Endothelial cell of umbilical vein (primary cell): Measurements from ENCODE around the gene PPP2R3B.
"Not testable (repeated sequence)": the region's sequence is repeated elsewhere in the genome, so short reads cannot be mapped to it uniquely, and the experiment has no call there.

Experiments
- EZH2 ChIP-seq: IDR thresholded peaks from 2 replicates; pipeline ENCODE4 v1.6.1; 2012; ENCODE audit warnings: borderline replicate concordance, low read depth, mild to moderate bottlenecking, moderate library complexity, low read length, inconsistent platforms; ENCODE audit not compliant: severe bottlenecking
- POLR2AphosphoS5 ChIP-seq: IDR thresholded peaks from 2 replicates; pipeline ENCODE4 v1.6.1; 2012; ENCODE audit warnings: low read depth, mild to moderate bottlenecking, control low read depth, low read length, moderate library complexity; ENCODE audit not compliant: insufficient read depth
- TF ChIP-seq, protein P1 (sequence below): IDR thresholded peaks from 2 replicates; pipeline ENCODE4 v1.6.1; 2011; ENCODE audit not compliant: insufficient read depth, insufficient read length
- TF ChIP-seq, protein P2 (sequence below), 2 donors: IDR thresholded peaks; 1 replicate in 1 of 2; 2 replicates in 1 of 2; pipeline ENCODE4 v1.5.1; 2011; ENCODE audit warnings: low read length in 2 of 2, mild to moderate bottlenecking in 2 of 2, moderate library complexity in 2 of 2, control low read depth in 1 of 2, inconsistent platforms in 1 of 2, low read depth in 1 of 2; ENCODE audit not compliant: insufficient read depth in 1 of 2; ENCODE audit errors: extremely low read depth in 1 of 2

DNA sequence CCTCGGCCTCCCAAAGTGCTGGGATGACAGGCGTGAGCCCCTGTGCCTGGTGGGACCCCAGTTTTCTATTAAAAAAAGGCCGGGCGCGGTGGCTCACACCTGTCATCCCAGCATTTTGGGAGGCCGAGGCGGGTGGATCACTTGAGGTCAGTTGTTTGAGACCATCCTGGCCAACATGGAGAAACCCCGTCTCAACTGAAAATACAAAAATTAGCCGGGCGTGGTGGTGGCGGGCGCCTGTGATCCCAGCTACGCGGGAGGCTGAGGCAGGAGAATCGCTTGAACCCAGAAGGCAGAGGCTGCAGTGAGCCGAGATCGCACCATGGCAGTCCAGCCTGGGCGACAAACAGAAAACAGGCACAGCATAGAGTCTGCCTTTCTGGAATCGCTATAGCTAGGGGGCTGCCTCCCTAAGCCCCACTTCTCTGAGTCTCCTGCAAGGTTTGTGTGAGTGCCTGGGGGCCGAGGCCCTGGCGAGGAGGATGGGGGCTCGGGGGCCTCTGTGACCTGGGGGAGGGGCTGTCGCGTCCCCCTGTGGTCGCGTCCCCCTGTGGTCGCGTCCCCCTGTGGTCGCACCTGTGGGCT is 56.5 kb downstream of the PPP2R3B start:
- TF ChIP-seq EZH2, POLR2AphosphoS5: not testable (repeated sequence)
- TF ChIP-seq, protein P1, sequence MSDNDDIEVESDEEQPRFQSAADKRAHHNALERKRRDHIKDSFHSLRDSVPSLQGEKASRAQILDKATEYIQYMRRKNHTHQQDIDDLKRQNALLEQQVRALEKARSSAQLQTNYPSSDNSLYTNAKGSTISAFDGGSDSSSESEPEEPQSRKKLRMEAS, result not testable (repeated sequence)
- TF ChIP-seq, protein P2, sequence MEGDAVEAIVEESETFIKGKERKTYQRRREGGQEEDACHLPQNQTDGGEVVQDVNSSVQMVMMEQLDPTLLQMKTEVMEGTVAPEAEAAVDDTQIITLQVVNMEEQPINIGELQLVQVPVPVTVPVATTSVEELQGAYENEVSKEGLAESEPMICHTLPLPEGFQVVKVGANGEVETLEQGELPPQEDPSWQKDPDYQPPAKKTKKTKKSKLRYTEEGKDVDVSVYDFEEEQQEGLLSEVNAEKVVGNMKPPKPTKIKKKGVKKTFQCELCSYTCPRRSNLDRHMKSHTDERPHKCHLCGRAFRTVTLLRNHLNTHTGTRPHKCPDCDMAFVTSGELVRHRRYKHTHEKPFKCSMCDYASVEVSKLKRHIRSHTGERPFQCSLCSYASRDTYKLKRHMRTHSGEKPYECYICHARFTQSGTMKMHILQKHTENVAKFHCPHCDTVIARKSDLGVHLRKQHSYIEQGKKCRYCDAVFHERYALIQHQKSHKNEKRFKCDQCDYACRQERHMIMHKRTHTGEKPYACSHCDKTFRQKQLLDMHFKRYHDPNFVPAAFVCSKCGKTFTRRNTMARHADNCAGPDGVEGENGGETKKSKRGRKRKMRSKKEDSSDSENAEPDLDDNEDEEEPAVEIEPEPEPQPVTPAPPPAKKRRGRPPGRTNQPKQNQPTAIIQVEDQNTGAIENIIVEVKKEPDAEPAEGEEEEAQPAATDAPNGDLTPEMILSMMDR (IDR thresholded peaks at IDR 0.05; ENCODE audit: extremely low read depth in 1 of 2, insufficient read depth in 1 of 2, low read depth in 1 of 2, low read length in 2 of 2), result not testable (repeated sequence)
